Esophagus squamous epithelium (tissue), 5 donors: Measurements from ENCODE around the gene PRKCD. TPM values are rescaled to one million over a fixed set of nuclear protein-coding genes. Genes with fewer than 3 reads are reported as not detected.
A peak's percentile ranks its signal among the peaks of the same experiment; 100 is the strongest.

Experiments used
- DNase-seq: peaks from one replicate; lab custom pipeline; 2025; lab: John Stamatoyannopoulos, UW
- H3K27ac ChIP-seq, 4 donors: fragments of 200-600 bp; sonication (generic); one replicate each; pipeline ENCODE4 v1.5.1; 2016 to 2019; ENCODE audit warnings: mild to moderate bottlenecking in 1 of 4
- H3K27me3 ChIP-seq, 4 donors: fragments of 200-600 bp; sonication (generic); 1 replicate in 3 of 4; 2 replicates in 1 of 4; pipeline versions ENCODE4 v1.5.1 to v1.6.0; 2017 to 2021; ENCODE audit warnings: antibody characterized with exemption in 1 of 4
- H3K36me3 ChIP-seq, 3 donors: fragments of 200-600 bp; sonication (generic); one replicate each; pipeline ENCODE4 v1.5.1; 2016 to 2019
- H3K4me1 ChIP-seq, 3 donors: fragments of 200-600 bp; sonication (generic); one replicate each; pipeline ENCODE4 v1.5.1; 2017 to 2019
- H3K4me3 ChIP-seq, 4 donors: fragments of 200-600 bp; sonication (generic); 1 replicate in 3 of 4; 2 replicates in 1 of 4; pipeline ENCODE4 v1.5.1; 2016 to 2019; ENCODE audit warnings: mild to moderate bottlenecking in 2 of 4, moderate library complexity in 1 of 4
- H3K9me3 ChIP-seq, 3 donors: fragments of 200-600 bp; sonication (generic); one replicate each; pipeline ENCODE4 v1.5.1; 2016 to 2019
- CTCF ChIP-seq, 6 experiments: fragments of 450-650 bp in 4 of 6; fragments of 200-600 bp in 2 of 6; sonication (generic) in 2 of 6; IDR thresholded peaks; one replicate each; pipeline ENCODE4 v1.5.1; 2016 to 2019; ENCODE audit warnings: antibody characterized with exemption in 6 of 6, mild to moderate bottlenecking in 4 of 6, moderate library complexity in 4 of 6
- POLR2A ChIP-seq, 4 donors: fragments of 450-650 bp; IDR thresholded peaks; one replicate each; pipeline ENCODE4 v1.6.1; 2017; ENCODE audit warnings: antibody characterized with exemption in 4 of 4, mild to moderate bottlenecking in 4 of 4, moderate library complexity in 3 of 4
- WGBS, 2 donors: methylation state at CpG; one replicate each; pipeline ENCODE4 v1.1.5; 2018; 5-methylcytosine and 5-hydroxymethylcytosine counted together
- intact Hi-C: fragments of 100-400 bp; cut with DNase I; formaldehyde crosslinking; loops from one replicate; pipeline ENCODE4 v1.15.0; 2022
- total RNA-seq, 4 donors: library from RNA; depleted of rRNA; stranded (reverse); fragments of >200 nt; gene quantifications; one replicate each; pipeline ENCODE4 v1.1.0, GENCODE V29; 2016
- donor health status: DM: yes; HTN: yes; CAD: no.

The PRKCD gene
- total RNA-seq, 4 donors from 2014 or later = 8.8 to 21.5 (median 20.1) TPM

GRCh38 chr3:53122933-53123305 lies 38.1 kb upstream of the PRKCD start:
- TF ChIP-seq POLR2A (IDR thresholded peaks at IDR 0.05) (no peak), CTCF (IDR thresholded peaks at IDR 0.05) (no peak)
- intact Hi-C loops = no loop called here
- WGBS, 2 donors = 75 to 92% methylated on average over 1 of the region's 1 CpG
- no peaks in the 10 kb centered on the region for H3K9me3 ChIP-seq
- peaks cover 11 to 95% (median 50%) of the 10 kb centered on the region in 3 donors for H3K36me3 ChIP-seq
- no peaks in the 10 kb centered on the region for H3K27me3 ChIP-seq
- H3K4me1 ChIP-seq = peaks cover 0 to 1% (median 0%) of the 10 kb centered on the region in 3 donors
- no peak overlapping the region for H3K4me3 ChIP-seq
- H3K27ac ChIP-seq = no peak overlapping the region
- no peak for DNase-seq

- WGBS, 2 donors = 73 to 74% methylated on average over 6 to 8 of the region's 8 CpGs
- Histone ChIP-seq H3K4me1 (peaks cover 0 to 7% (median 0%) of the 10 kb centered on the region in 3 donors), H3K9me3 (no peaks in the 10 kb centered on the region), H3K36me3 (peaks cover 7 to 95% (median 44%) of the 10 kb centered on the region in 3 donors), H3K27me3 (no peaks in the 10 kb centered on the region), H3K27ac (no peak overlapping the region), H3K4me3 (no peak overlapping the region)
- intact Hi-C loops = no loop called here
- TF ChIP-seq CTCF (IDR thresholded peaks at IDR 0.05) = no peak
- no peak for TF ChIP-seq POLR2A (IDR thresholded peaks at IDR 0.05)
- no peak for DNase-seq
Observed at GRCh38 chr3:53123510-53123909, 37.5 kb upstream of the PRKCD start.

GRCh38 chr3:53123953-53124352 lies 37.1 kb upstream of the PRKCD start:
- 86 to 93% methylated on average over 4 to 6 of the region's 6 CpGs for WGBS, 2 donors
- Histone ChIP-seq H3K36me3 (peaks cover 2 to 90% (median 40%) of the 10 kb centered on the region in 3 donors), H3K27ac (no peak overlapping the region), H3K9me3 (no peaks in the 10 kb centered on the region), H3K4me1 (peaks cover 0 to 12% (median 0%) of the 10 kb centered on the region in 3 donors), H3K27me3 (no peaks in the 10 kb centered on the region), H3K4me3 (no peak overlapping the region)
- TF ChIP-seq CTCF (IDR thresholded peaks at IDR 0.05) (no peak), POLR2A (IDR thresholded peaks at IDR 0.05) (no peak)
- DNase-seq = no peak
- intact Hi-C loops = no loop called here

GRCh38 chr3:53126601-53127000 lies 34.4 kb upstream of the PRKCD start:
- H3K9me3 ChIP-seq = no peaks in the 10 kb centered on the region
- no peak for DNase-seq
- H3K27me3 ChIP-seq = no peaks in the 10 kb centered on the region
- H3K27ac ChIP-seq = no peak overlapping the region
- 79 to 82% methylated on average over 2 of the region's 2 CpGs for WGBS, 2 donors
- intact Hi-C loops = no loop called here
- H3K4me1 ChIP-seq = peaks cover 11 to 31% (median 18%) of the 10 kb centered on the region in 3 donors
- no peak for TF ChIP-seq POLR2A (IDR thresholded peaks at IDR 0.05)
- TF ChIP-seq CTCF (IDR thresholded peaks at IDR 0.05) = no peak
- no peak overlapping the region for H3K4me3 ChIP-seq
- peaks cover 0 to 64% (median 31%) of the 10 kb centered on the region in 3 donors for H3K36me3 ChIP-seq

GRCh38 chr3:53129344-53129743 lies 31.7 kb upstream of the PRKCD start:
- no peak for DNase-seq
- Histone ChIP-seq H3K4me1 (peaks cover 11 to 35% (median 19%) of the 10 kb centered on the region in 3 donors), H3K4me3 (peak overlapping the region; percentile 71 to 98 (median 95)), H3K27ac (peak overlapping the region; percentile 88 to 93 (median 92)), H3K9me3 (no peaks in the 10 kb centered on the region), H3K36me3 (peaks cover 0 to 36% (median 7%) of the 10 kb centered on the region in 3 donors), H3K27me3 (no peaks in the 10 kb centered on the region)
- TF ChIP-seq POLR2A (IDR thresholded peaks at IDR 0.05) = no peak
- no peak for TF ChIP-seq CTCF (IDR thresholded peaks at IDR 0.05)
- WGBS, 2 donors = 62 to 69% methylated on average over 3 of the region's 3 CpGs
- intact Hi-C loops = no loop called here
